Measurements from ENCODE around the gene PRSS23.
A peak's percentile ranks its signal among the peaks of the same experiment; 100 is the strongest.

PRSS23 gene

GRCh38 chr11:86802146-86802545 is 1.8 kb downstream of the PRSS23 start:
- Histone ChIP-seq H3K9me3 (ENCODE audit: control insufficient read depth, low read length) (no peaks in the 10 kb centered on the region), H3K27ac (ENCODE audit: low read depth, low read length, severe bottlenecking) (no peak overlapping the region), H3K36me3 (ENCODE audit: control insufficient read depth, insufficient read depth, low read length) (peaks cover 47% of the 10 kb centered on the region), H3K4me1 (ENCODE audit: control insufficient read depth, insufficient read depth, low read length, poor library complexity, severe bottlenecking) (peaks cover 43% of the 10 kb centered on the region), H3K4me3 (ENCODE audit: extremely low read depth, insufficient read depth, low read length, poor library complexity, severe bottlenecking) (peak overlapping the region; percentile 88)
- 52 to 60% methylated on average over 5 of the region's 5 CpGs for WGBS, 2 experiments (ENCODE audit: insufficient coverage in 2 of 2)

GRCh38 chr11:86802601-86803051 is 2.3 kb downstream of the PRSS23 start:
- 10 to 17% methylated on average over 2 of the region's 3 CpGs for WGBS, 2 experiments (ENCODE audit: insufficient coverage in 2 of 2)
- Histone ChIP-seq H3K4me3 (ENCODE audit: extremely low read depth, insufficient read depth, low read length, poor library complexity, severe bottlenecking) (peak overlapping the region; percentile 88), H3K4me1 (ENCODE audit: control insufficient read depth, insufficient read depth, low read length, poor library complexity, severe bottlenecking) (peaks cover 48% of the 10 kb centered on the region), H3K9me3 (ENCODE audit: control insufficient read depth, low read length) (no peaks in the 10 kb centered on the region), H3K36me3 (ENCODE audit: control insufficient read depth, insufficient read depth, low read length) (peaks cover 52% of the 10 kb centered on the region), H3K27ac (ENCODE audit: low read depth, low read length, severe bottlenecking) (no peak overlapping the region)

- Histone ChIP-seq H3K4me1 (ENCODE audit: control insufficient read depth, insufficient read depth, low read length, poor library complexity, severe bottlenecking) (peaks cover 56% of the 10 kb centered on the region), H3K4me3 (ENCODE audit: extremely low read depth, insufficient read depth, low read length, poor library complexity, severe bottlenecking) (peak overlapping the region; percentile 88)
Measured at GRCh38 chr11:86803136-86804045, 3.0 kb downstream of the PRSS23 start.

DNA sequence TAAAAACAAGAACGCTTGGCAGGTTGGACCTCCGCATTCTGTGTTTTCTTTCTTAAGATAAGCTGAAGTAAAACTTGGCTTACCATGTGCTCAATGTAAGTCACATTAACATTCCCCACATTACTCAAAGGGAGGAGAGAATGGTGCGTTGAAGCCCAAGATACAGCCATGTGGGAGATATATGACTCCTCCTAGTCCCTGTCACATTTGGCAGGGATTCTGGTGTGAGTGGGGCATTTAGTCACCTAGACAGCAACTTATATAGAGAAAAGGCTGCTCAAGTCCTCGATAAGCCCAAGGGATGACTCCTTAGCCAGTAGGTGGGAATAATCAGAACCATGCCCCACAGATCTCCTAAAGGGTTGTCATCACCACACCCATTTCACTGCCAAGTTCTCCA is 4.6 kb downstream of the PRSS23 start:
- no peak overlapping the region for H3K27ac ChIP-seq (ENCODE audit: low read depth, low read length, severe bottlenecking)
- peaks cover 58% of the 10 kb centered on the region for H3K4me1 ChIP-seq (ENCODE audit: control insufficient read depth, insufficient read depth, low read length, poor library complexity, severe bottlenecking)
- peaks cover 75% of the 10 kb centered on the region for H3K36me3 ChIP-seq (ENCODE audit: control insufficient read depth, insufficient read depth, low read length)
- 100% methylated on average over 3 of the region's 4 CpGs; no CpG with 5 or more reads in 1 of the 2 experiments for WGBS, 2 experiments (ENCODE audit: insufficient coverage in 2 of 2)
- H3K4me3 ChIP-seq (ENCODE audit: extremely low read depth, insufficient read depth, low read length, poor library complexity, severe bottlenecking): peak overlapping the region; percentile 6
- H3K9me3 ChIP-seq (ENCODE audit: control insufficient read depth, low read length): no peaks in the 10 kb centered on the region

More at GRCh38 chr11:86803136-86804045, 3.0 kb downstream of the PRSS23 start:
- Histone ChIP-seq H3K27ac (ENCODE audit: low read depth, low read length, severe bottlenecking) (no peak overlapping the region), H3K9me3 (ENCODE audit: control insufficient read depth, low read length) (no peaks in the 10 kb centered on the region), H3K36me3 (ENCODE audit: control insufficient read depth, insufficient read depth, low read length) (peaks cover 60% of the 10 kb centered on the region)
- 86% methylated on average over 4 of the region's 5 CpGs; no CpG with 5 or more reads in 1 of the 2 experiments for WGBS, 2 experiments (ENCODE audit: insufficient coverage in 2 of 2)

DNA sequence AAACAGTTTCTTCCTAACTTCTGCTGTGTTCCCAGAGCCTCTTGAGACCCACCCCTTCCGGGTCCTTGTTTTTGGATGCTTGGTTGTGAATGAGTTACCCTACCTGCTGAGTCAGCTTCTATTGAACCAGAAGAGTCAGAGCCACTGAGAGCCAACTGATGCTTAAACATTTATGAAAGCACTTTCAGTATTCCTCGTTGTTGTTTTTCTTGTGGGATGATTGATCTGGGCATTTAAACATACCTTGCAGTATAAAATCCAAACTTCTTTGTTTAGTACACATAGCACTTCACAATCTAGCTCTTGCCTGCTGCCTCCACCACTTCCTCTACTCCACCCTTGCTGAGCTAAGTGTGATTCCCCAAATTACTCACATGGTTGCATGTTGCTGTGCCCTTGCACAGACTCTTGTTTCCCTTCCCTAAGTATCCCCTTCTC is 5.5 kb downstream of the PRSS23 start:
- no peak overlapping the region for H3K27ac ChIP-seq (ENCODE audit: low read depth, low read length, severe bottlenecking)
- H3K4me1 ChIP-seq (ENCODE audit: control insufficient read depth, insufficient read depth, low read length, poor library complexity, severe bottlenecking): peaks cover 65% of the 10 kb centered on the region
- WGBS, 2 experiments (ENCODE audit: insufficient coverage in 2 of 2): 70% methylated on average over 2 of the region's 2 CpGs; no CpG with 5 or more reads in 1 of the 2 experiments
- H3K4me3 ChIP-seq (ENCODE audit: extremely low read depth, insufficient read depth, low read length, poor library complexity, severe bottlenecking): no peak overlapping the region
- H3K36me3 ChIP-seq (ENCODE audit: control insufficient read depth, insufficient read depth, low read length): peaks cover 81% of the 10 kb centered on the region
- no peaks in the 10 kb centered on the region for H3K9me3 ChIP-seq (ENCODE audit: control insufficient read depth, low read length)

DNA sequence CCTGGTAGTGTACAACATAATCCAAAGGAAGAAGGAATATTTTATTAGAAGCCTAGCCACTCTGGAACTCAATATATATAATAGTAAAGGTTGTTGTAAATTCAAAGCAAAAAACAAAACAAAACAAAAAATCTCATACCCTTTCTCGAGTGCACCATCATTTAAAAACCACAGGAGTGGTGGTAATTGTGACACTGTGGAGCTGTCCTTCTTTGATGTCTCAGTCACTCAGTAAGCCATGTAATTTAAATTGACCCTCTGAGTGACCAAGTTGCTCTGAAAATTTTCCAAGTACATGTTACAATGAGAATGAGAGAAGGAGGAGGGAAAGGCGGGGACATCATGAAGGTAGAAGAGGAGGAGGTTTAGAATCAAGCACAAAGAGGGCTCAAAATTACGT is 6.6 kb downstream of the PRSS23 start:
- Histone ChIP-seq H3K27ac (ENCODE audit: low read depth, low read length, severe bottlenecking) (peak overlapping the region; percentile 29), H3K4me1 (ENCODE audit: control insufficient read depth, insufficient read depth, low read length, poor library complexity, severe bottlenecking) (peaks cover 73% of the 10 kb centered on the region), H3K9me3 (ENCODE audit: control insufficient read depth, low read length) (no peaks in the 10 kb centered on the region), H3K36me3 (ENCODE audit: control insufficient read depth, insufficient read depth, low read length) (peaks cover 73% of the 10 kb centered on the region), H3K4me3 (ENCODE audit: extremely low read depth, insufficient read depth, low read length, poor library complexity, severe bottlenecking) (no peak overlapping the region)
- WGBS, 2 experiments (ENCODE audit: insufficient coverage in 2 of 2): 80% methylated on average over 1 of the region's 3 CpGs; no CpG with 5 or more reads in 1 of the 2 experiments

- Histone ChIP-seq H3K4me1 (ENCODE audit: control insufficient read depth, insufficient read depth, low read length, poor library complexity, severe bottlenecking) (peaks cover 74% of the 10 kb centered on the region), H3K4me3 (ENCODE audit: extremely low read depth, insufficient read depth, low read length, poor library complexity, severe bottlenecking) (no peak overlapping the region), H3K27ac (ENCODE audit: low read depth, low read length, severe bottlenecking) (peak overlapping the region; percentile 29), H3K9me3 (ENCODE audit: control insufficient read depth, low read length) (no peaks in the 10 kb centered on the region), H3K36me3 (ENCODE audit: control insufficient read depth, insufficient read depth, low read length) (peaks cover 73% of the 10 kb centered on the region)
- 38 to 62% methylated on average over 4 to 5 of the region's 5 CpGs for WGBS, 2 experiments (ENCODE audit: insufficient coverage in 2 of 2)
Measured at GRCh38 chr11:86807360-86807759, 7.0 kb downstream of the PRSS23 start.

DNA sequence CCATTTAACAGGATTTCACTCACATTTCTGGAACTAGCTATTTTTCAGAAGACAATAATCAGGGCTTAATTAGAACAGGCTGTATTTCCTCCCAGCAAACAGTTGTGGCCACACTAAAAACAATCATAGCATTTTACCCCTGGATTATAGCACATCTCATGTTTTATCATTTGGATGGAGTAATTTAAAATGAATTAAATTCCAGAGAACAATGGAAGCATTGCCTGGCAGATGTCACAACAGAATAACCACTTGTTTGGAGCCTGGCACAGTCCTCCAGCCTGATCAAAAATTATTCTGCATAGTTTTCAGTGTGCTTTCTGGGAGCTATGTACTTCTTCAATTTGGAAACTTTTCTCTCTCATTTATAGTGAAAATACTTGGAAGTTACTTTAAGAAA is 9.2 kb downstream of the PRSS23 start:
- Histone ChIP-seq H3K4me3 (ENCODE audit: extremely low read depth, insufficient read depth, low read length, poor library complexity, severe bottlenecking) (no peak overlapping the region), H3K27ac (ENCODE audit: low read depth, low read length, severe bottlenecking) (no peak overlapping the region), H3K4me1 (ENCODE audit: control insufficient read depth, insufficient read depth, low read length, poor library complexity, severe bottlenecking) (peaks cover 86% of the 10 kb centered on the region), H3K9me3 (ENCODE audit: control insufficient read depth, low read length) (no peaks in the 10 kb centered on the region), H3K36me3 (ENCODE audit: control insufficient read depth, insufficient read depth, low read length) (peaks cover 57% of the 10 kb centered on the region)

DNA sequence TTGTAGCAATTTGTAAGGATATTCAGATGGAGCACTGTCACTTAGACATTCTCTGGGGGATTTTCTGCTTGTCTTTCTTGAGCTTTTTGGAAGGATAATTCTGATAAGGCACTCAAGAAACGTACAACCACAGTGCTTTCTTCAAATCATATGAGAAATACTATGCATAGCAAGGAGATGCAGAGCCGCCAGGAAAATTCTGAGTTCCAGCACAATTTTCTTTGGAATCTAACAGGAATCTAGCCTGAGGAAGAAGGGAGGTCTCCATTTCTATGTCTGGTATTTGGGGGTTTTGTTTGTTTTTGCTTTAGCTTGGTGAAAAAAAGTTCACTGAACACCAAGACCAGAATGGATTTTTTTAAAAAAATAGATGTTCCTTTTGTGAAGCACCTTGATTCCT is 9.9 kb downstream of the PRSS23 start:
- 86 to 88% methylated on average over 1 of the region's 2 CpGs for WGBS, 2 experiments (ENCODE audit: insufficient coverage in 2 of 2)
- Histone ChIP-seq H3K4me1 (ENCODE audit: control insufficient read depth, insufficient read depth, low read length, poor library complexity, severe bottlenecking) (peaks cover 86% of the 10 kb centered on the region), H3K9me3 (ENCODE audit: control insufficient read depth, low read length) (no peaks in the 10 kb centered on the region), H3K36me3 (ENCODE audit: control insufficient read depth, insufficient read depth, low read length) (peaks cover 50% of the 10 kb centered on the region), H3K27ac (ENCODE audit: low read depth, low read length, severe bottlenecking) (peak overlapping the region; percentile 3), H3K4me3 (ENCODE audit: extremely low read depth, insufficient read depth, low read length, poor library complexity, severe bottlenecking) (no peak overlapping the region)

DNA sequence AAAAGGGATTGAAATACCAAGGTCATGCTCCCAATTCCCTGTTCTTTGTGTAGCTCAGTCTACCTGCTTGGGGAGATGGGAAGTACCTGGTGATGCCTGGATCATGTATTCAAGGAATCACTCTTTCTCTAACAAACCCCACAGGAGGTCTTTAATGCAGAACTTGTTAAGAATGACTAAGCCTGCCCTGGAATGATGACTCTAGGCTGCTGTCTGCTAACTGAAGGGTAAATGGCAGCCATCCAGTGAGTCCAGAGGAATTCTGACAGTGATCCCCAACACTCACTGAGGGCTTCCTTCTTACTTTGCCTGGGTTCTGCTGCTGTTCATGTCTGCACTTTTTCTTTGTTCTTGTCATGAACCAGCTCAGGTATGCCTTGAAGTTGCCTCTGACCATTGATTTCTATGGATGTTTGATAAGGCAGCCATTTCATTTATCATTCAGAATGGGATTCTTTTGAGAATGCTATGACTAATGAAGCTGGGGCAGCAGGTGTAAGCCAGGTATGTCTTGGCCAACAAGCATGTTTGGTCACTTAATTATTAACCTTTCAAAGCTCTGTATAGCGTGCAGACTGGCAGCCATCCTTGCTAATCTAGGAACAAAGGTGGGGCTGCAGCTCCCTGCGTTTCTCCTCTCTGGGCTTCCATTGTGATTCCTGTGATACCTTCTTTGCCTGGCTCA is 11.4 kb downstream of the PRSS23 start:
- H3K4me1 ChIP-seq (ENCODE audit: control insufficient read depth, insufficient read depth, low read length, poor library complexity, severe bottlenecking): peaks cover 85% of the 10 kb centered on the region
- WGBS, 2 experiments (ENCODE audit: insufficient coverage in 2 of 2): 100% methylated on average over 1 to 2 of the region's 2 CpGs
- H3K4me3 ChIP-seq (ENCODE audit: extremely low read depth, insufficient read depth, low read length, poor library complexity, severe bottlenecking): no peak overlapping the region
- H3K36me3 ChIP-seq (ENCODE audit: control insufficient read depth, insufficient read depth, low read length): peaks cover 37% of the 10 kb centered on the region
- peak overlapping the region; percentile 42 for H3K27ac ChIP-seq (ENCODE audit: low read depth, low read length, severe bottlenecking)
- H3K9me3 ChIP-seq (ENCODE audit: control insufficient read depth, low read length): no peaks in the 10 kb centered on the region
